HG03108 (cell line): ENCODE results near the gene MT1H.
"Not testable (repeated sequence)": the region's sequence is repeated elsewhere in the genome, so short reads cannot be mapped to it uniquely, and the experiment has no call there.

Source experiments
- ATAC-seq: cut with Tn5 transposase; IDR thresholded peaks from one replicate; pipeline ENCODE4 v1.9.1; 2021; ENCODE audit warnings: moderate library complexity; ENCODE audit not compliant: unreplicated experiment

MT1H gene

GRCh38 chr16:56669005-56669839, at the start of gene MT1H:
MT1H (plus strand) TSS chr16:56669814; CDS start chr16:56669885, 71 bp downstream.
- ATAC-seq = no peak

GRCh38 chr16:56620339-56620897, 49.2 kb upstream of the MT1H start:
- no peak for ATAC-seq

GRCh38 chr16:56621665-56622445, 47.8 kb upstream of the MT1H start:
- not testable (repeated sequence) for ATAC-seq

GRCh38 chr16:56623184-56623583, 46.4 kb upstream of the MT1H start:
- ATAC-seq = not testable (repeated sequence)

DNA sequence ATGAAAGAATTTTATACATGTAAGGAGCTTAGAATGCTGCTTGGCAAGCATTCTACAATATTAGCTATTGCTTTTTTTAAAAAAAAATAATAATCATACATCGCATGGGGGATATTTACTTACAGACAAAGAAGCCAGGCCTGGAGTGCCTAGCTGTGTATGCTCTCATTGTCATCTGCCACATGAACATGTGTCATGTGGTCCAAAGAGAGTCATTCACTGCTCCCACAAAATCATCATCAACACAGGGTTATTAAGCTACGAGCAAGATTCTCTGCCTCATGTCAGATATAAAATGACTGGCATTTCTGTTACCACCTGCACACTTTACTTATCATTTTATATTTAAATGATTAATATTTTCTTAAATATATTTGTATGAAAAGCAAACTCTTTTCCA, 46.0 kb upstream of the MT1H start:
- no peak for ATAC-seq

GRCh38 chr16:56625140-56625942, 44.3 kb upstream of the MT1H start, which contains the start of gene MT1E:
MT1E (plus strand) TSS chr16:56625781; CDS start chr16:56625852, 71 bp downstream.
- no peak for ATAC-seq

GRCh38 chr16:56625943-56626654, 43.5 kb upstream of the MT1H start:
- no peak for ATAC-seq

DNA sequence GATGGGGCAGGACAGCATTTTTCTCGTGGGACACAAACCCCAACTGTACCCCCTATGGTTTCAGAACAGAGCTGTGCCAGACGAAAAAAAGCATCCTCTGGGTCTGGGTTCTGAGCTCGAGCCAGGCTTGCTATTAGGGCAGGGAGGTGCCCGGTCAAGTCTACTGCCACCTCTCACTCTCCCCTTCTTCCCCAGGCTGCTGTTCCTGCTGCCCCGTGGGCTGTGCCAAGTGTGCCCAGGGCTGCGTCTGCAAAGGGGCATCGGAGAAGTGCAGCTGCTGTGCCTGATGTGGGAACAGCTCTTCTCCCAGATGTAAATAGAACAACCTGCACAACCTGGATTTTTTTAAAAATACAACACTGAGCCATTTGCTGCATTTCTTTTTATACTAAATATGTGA, 42.9 kb upstream of the MT1H start:
- ATAC-seq = no peak

- ATAC-seq = no peak
Observed at GRCh38 chr16:56628486-56629350, 40.9 kb upstream of the MT1H start.

DNA sequence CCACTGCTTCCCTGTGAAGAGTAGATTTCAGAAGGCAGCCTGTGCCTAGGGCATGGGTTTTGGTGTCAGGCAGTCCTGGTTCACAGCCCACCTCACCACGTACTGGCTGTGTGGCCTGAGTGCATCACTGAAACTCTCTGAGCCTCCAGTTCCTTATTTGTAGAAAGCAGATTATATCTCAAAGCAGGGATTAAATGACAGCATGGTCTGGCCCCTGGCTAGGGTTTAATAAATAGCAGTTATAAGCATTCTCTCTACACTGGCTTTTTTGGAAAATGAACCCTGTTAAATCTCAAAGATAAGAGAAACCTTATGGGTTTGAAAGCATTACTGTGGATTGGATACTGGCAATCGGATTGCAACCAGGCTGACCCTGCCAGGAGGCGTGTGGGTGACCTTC, 40.1 kb upstream of the MT1H start:
- ATAC-seq = no peak

GRCh38 chr16:56630134-56630533, 39.5 kb upstream of the MT1H start:
- peak; percentile 78 for ATAC-seq

DNA sequence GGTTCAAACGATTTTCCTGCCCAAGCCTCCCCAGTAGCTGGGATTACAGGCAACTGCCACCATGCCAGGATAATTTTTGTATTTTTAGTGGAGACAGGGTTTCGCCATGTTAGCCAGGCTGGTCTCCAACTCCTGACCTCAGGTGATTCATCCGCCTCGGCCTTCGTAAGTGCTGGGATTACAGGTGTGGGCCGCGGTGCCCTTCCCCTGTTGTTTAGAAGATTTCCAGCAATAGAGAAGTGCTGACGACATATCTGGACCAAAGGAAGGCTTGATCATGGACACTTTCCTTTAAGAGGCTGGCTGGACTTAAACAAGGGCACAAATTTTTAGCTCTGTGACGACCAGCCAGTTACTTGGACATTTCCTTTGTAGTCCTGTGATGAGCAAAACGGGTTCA, 38.4 kb upstream of the MT1H start:
- no peak for ATAC-seq

GRCh38 chr16:56631832-56632155, 37.8 kb upstream of the MT1H start:
- ATAC-seq = no peak

DNA sequence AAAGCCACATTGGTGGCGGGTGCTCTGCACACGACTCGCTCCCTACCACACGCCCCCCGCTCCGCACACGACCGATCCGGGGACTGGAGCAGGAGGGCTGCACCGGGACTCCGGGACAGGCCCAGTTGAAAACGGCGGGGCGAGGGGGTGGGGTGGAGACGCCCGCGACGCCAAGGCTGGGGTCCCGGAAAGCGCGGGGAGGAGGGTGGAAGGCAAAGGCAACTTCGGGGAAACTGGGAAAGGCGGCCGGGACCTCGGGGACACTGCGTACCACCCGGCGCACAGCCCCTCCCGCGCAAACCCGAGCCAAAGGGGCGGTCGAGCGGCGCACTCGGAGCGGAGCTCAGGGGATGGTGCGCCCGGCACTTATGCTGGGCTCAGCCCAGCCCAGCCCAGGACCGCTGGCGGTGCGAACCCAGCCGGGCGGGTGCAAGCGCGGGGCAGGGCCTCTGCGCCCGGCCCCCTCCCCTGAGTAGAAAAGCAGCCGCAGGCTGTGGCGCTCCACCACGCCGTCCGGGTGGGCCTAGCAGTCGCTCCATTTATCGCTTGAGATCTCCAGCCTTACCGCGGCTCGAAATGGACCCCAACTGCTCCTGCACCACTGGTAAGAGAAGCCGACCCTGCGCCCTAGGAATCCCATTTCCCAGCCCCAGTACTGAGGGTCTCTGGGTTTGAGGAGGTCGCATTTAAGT, 37.3 kb upstream of the MT1H start, which contains the start of gene MT1M:
Gene MT1M (plus strand): TSS at position 504 of the 692 bp plus-strand sequence. CDS start 73 bp downstream, at position 577.
- no peak for ATAC-seq

DNA sequence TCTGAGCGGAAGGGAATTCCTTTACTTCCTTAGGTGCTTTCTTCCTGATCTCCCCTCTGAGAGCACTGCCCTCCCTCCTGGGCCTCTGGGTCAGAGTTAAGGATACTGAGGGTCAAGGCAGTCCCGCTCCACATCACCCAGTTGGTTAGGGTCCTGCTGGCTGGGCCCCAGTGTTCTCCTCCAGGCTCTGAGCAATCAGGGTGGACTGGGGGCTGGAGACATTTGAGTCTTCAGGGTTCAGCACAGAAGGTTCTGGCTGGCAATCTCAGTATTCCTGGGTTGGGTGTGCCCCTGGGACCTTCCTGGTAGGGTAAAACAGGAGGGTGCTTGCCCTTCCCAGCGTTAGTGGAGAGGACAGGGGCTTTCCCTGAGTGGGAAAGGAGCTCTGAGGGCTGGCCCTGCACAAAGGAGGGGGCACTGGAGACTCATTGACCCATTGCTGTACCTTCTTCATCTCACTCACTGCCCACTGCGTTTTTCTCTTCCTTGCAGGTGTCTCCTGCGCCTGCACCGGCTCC, 36.7 kb upstream of the MT1H start:
- no peak for ATAC-seq

DNA sequence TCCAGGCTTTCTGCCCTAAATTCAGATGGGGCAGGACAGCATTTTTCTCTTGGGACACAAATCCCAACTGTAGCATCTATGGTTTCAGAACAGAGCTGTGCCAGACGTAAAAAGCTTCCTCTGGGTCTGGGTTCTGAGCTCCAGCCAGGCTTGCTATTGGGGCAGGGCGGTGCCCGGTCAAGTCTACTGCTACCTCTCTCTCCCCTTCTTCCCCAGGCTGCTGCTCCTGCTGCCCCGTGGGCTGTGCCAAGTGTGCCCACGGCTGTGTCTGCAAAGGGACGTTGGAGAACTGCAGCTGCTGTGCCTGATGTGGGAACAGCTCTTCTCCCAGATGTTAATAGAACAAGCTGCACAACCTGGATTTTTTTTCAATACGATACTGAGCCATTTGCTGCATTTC, 36.1 kb upstream of the MT1H start:
- no peak for ATAC-seq

DNA sequence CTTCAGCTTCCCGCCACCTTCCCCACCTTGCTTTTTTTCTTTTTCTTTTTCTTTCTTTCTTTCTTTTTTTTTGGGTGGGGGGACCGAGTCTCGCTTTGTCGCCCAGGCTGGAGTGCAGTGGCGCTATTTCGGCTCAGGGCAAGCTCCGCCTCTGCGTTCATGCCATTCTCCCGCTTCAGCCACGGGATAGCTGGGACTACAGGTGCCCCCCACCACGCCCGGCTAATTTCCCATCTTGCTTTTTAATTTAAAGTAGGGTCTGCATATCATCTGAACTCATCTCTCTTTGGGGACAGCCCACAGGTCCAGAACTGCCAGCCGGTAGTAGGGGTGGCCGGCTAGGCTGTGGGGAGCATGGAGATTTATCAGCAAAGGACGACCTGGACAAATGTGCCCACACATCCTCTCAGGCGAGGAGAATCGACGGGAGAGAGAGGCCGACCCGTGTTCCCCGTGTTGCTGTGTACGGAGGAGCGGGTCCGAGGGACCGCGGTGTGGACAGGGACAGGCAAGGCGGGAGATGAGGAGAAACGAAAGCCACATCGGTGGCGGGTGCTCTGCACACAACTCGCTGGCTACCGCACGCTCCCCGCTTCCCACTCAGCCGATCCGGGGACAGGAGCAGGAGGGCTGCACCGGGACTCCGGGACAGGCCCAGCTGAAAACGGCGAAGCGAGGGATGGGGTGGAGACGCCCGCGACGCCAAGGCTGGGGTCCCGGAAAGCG, 34.7 kb upstream of the MT1H start:
- no peak for ATAC-seq

DNA sequence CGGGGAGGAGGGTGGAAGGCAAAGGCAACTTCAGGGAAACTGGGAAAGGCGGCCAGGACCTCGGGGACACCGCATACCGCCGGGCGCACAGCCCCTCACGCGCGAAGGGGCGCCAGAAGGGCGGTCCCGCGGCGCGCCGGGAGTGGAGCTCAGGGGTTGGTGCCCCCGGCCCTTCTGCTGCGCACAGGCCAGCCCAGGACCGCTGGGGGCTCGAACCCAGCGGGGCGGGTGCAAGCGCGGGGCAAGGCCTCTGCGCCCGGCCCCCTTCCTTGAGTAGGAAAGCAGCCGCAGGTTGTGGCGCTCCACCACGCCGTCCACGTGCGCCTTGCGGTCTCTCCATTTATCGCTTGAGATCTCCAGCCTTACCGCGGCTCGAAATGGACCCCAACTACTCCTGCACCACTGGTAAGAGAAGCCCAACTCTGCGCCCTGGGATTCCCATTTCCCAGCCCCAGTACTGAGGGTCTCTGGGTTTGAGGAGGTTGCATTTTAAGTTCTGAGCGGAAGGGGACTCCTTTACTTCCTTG, 34.1 kb upstream of the MT1H start:
- no peak for ATAC-seq
